Measurements from ENCODE around the gene TUT7.

The TUT7 gene

DNA sequence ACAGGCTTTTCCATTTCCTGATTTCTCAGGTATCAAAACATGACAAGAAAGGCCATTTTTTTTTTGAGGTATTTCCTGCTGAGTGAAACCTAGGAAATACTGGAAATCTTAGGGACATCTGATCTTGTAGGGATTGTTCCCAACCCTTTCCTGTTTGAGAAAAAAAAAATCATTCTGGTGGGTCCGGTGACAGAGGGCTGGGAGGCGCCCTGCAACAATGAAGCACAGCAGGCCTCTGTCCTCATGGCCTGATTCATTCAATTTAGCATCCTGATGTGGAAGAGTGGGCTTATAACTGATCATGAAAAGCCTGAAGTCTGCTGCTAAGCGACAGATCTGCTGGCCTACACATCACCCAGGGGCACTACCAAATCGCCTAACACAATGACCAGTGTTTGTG is 91.7 kb downstream of the TUT7 start:
- no peak for DNase-seq (ENCODE audit: low read depth in 1 of 2, low spot score in 1 of 2)

DNA sequence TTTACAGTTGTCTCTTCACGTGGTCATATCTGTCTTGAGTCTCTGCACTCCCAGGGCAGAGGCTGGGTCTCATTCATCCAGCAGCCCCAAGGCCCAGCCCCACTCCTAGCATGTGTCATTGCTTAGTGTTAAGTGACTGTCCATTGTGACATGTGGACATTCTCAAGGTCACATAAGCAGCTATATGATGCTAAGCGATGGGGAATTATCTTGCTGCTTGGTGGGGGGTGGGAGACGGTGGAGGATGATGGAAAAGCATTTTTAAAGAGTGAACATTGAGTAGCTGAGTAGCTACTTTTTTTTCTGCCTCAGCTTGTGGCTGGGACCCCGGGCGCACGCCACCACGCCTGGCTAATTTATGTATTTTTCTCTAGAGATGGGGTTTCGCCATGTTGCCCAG is 94.7 kb downstream of the TUT7 start, which contains the start of gene C9orf153:
Gene C9orf153, minus strand, starts transcription at position 101 of the 400 bp plus-strand sequence. CDS start 30,054 bp downstream, outside the sequence.
- DNase-seq (ENCODE audit: low read depth in 1 of 2, low spot score in 1 of 2): no peak

DNA sequence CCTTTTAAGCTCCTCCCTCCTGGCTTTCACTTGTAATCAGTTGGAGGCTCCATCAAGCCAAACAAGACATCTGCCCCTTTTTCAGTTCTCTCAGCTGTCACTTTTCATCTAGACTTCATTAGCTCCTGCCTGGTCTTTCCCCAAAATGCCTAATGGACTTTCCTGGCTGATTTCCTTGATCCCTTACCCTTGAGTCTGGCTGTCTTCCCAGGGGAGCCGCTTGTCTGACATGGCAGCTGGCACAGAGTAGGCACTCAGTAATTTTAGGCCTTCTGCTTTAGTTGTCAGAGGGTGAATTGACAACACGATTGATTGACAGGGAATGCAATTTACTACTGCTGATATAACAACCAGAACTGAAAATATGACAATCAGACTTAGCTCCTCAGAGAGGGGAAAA is 96.8 kb downstream of the TUT7 start:
- no peak for DNase-seq (ENCODE audit: low read depth in 1 of 2, low spot score in 1 of 2)

DNA sequence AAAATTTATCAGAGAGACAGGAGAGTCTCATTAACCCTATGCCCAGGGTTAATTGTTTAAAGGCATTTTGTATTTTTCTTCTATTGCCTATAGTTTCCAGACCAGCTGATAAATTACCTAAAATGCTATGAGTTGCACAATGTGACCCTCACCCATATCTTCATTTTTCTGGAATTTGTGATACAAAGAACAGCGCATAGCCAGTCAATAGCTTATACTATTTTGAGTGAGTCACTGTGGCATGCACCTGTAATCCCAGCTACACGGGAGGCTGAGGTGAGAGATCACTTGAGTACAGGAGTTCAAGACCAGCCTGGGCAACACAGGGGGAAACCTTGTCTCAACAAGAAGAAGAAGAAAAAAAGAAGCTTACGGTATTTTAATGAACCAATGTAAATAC is 97.6 kb downstream of the TUT7 start:
- no peak for DNase-seq (ENCODE audit: low read depth in 1 of 2, low spot score in 1 of 2)

DNA sequence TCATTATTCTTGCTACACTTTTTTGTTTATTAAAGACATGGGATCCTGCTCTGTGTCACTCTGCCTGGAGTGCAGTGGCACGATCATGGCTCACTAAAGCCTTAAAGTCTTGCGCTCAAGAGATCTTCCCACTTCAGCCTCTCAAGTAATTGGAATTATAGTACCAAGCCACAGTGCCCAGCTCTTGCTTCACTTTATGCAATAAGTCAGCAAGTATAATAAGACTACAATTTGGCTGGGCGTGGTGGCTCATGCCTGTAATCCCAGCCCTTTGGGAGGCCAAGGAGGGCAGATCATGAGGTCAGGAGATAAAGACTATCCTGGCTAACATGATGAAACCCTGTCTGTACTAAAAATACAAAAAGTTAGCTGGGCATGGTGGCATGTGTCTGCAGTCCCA is 100.6 kb downstream of the TUT7 start:
- DNase-seq (ENCODE audit: low read depth in 1 of 2, low spot score in 1 of 2): no peak

DNA sequence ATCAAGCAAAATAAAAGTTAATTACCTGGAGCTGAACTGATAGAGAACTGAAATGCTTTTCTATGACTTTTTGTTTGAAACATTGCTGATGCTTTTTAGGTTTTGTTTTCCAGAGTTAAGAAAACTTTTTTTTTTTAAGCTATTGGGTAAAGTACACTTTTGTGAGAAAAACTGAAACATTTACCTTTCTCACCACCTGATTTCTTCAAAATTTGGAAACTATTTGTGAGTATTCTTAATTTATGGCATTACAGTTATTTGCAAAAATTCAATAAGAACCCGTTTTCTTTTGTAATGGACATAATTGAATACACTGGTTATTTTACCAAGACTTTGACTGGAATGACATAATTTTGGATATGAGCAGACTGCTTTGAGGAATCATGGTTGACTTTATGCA is 101.3 kb downstream of the TUT7 start:
- DNase-seq (ENCODE audit: low read depth in 1 of 2, low spot score in 1 of 2): no peak

DNA sequence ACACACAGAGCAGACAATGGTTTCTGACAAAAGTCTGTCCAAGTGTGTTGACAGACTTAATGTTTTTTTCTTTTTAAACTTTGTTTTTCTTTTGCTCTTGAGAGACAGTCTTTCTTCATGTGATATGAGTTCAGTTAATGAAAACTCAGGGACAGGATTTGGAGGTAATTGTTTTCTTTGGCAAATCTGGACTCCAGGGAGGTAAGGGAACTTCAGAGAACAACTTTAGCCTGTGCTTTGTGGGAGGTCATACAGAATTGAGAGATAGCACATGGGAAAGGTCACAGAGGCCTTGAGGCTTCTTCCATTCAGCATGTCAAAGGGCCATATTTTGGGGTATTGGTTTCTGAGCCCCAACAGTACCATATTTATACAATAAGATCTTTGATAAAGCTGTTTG is 104.1 kb downstream of the TUT7 start:
- DNase-seq (ENCODE audit: low read depth in 1 of 2, low spot score in 1 of 2): no peak

DNA sequence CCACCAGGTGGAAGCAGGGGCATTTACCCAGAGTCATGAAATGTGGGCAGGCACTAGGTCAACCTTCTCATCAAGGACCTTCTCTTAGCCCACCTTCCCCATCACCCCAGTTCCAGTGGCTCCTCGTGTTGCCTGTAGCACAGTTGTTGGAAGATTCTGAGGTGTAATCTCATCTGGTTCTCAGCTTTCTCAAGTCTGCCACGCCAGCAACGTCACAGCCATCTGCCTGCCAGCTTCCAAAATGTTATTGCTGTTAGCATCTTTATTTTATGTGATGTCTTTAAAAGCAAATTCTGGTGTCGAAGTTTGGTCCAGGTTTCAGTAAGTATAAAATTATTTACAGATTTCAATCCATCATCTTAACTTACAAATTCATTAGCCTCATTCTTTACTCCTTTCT is 105.5 kb downstream of the TUT7 start:
- no peak for DNase-seq (ENCODE audit: low read depth in 1 of 2, low spot score in 1 of 2)

DNA sequence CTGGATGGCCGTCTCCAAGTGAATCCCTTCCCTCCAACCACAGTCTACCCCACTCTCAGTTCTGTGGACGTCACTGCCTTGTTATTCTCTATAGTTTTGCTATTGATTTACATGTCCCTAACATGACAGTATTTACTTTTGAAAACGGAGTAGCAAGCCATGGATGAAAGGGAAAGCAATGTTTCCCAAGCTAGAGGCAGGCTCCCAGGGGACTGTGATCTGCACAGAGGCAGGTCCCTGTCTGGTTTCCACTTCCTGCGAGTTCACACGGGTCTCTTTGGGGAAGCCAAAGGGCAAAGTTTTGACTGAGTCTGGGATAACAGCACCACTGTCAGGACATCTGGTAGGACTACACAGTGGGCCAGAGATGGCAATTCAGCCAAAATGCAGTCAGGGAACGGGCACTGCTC is 107.5 kb downstream of the TUT7 start:
- no peak for DNase-seq (ENCODE audit: low read depth in 1 of 2, low spot score in 1 of 2)

DNA sequence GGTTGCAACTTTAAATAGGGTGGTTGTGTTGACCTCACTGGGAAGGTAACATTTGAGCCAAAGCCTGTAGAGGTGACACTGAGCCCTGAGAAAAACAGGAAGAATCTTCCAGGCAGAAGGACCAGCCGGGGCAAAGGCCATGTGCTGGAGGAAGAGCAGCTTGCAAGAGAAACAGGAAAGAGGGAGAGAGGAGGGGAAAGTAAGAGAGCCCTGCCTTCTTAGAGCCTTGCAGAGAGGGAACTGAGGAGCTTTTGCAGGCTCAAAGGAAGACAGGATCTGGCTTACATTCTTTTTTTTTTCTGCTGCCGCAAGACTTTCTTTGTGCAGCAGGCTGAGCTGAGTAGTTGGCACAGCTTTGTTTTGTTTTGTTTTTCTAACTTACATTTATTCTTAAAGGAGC is 112.1 kb downstream of the TUT7 start:
- no peak for DNase-seq (ENCODE audit: low read depth in 1 of 2, low spot score in 1 of 2)

DNA sequence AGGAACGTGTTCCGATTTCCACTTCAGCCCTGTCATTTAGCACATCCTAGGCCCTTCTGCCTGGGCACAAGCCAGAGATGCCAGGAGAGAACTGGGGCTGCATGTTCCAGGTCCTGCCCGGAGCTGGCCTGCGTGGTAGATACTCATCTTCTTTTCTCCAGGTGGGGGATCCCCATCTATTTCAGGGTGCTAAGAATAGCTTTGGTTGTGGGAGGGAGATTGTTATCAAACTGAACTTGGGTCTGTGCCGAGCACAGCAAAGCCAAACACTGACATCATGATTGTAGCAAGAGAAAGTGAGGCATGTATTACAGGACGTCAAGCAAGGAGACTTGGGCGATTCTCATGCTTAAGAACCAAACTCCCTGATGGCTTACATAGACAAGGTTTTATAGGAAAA is 113.0 kb downstream of the TUT7 start:
- DNase-seq (ENCODE audit: low read depth in 1 of 2, low spot score in 1 of 2): no peak

DNA sequence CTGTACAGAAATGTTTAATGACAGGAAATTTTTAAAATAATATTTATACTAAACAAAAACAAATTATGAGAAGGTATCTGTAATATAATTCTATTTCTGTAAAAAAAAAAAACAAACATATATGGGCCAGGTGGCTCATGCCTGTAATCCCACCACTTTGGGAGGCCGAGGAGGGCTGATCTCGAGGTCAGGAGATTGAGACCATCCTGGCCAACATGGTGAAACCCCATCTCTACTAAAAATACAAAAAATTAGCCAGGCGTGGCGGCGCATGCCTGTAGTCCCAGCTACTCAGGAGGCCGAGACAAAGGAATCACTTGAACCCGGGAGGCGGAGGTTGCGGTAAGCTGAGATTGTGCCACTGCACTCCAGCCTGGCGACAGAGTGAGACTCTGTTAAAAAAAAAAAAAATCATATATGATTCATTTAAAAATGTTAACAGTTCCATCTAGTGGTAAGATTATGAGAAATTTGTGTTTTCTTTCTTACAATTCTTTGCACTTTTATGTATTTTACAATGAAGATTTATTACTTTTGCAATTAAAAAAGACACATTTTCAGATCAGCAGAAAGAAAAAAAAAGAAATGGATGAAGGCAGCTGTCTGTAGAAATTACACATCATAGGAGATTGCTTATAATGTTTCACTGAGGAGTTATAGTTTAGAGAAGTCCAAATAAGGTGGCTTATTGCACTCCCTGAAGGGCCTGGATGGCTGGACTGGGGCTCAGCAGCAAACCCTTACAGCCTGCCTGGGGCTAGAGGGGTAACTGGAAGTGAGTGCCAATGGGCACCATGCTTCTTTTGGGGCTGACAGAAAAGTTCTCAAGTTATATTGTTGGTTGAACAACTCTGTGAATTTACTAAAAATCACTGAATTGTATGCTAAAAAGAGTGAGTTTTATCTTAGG is 115.1 kb downstream of the TUT7 start:
- DNase-seq (ENCODE audit: low read depth in 1 of 2, low spot score in 1 of 2): no peak
